Kidney (tissue), 14 donors: ENCODE data around the gene ITGA3. TPM values are rescaled to one million over a fixed set of nuclear protein-coding genes. Genes with fewer than 3 reads are reported as not detected.
A peak's percentile ranks its signal among the peaks of the same experiment; 100 is the strongest.

ENCODE experiments used
- DNase-seq, 5 donors: peaks; one replicate each; pipeline ENCODE4 v3.0.0-alpha.2; 2013 to 2020
- FAIRE-seq: peaks from 2 replicates; lab custom pipeline; 2012; peaks lifted over from hg19 to GRCh38; lab: Jason Lieb, UNC
- H3K27ac ChIP-seq, 2 donors: one replicate each; pipeline ENCODE4 v1.7.0; 2013; ENCODE audit warnings: low read depth in 2 of 2, low read length in 2 of 2, inconsistent platforms in 1 of 2
- H3K27me3 ChIP-seq: one replicate; pipeline ENCODE4 v1.7.1; 2013; ENCODE audit warnings: low read length, inconsistent platforms; ENCODE audit not compliant: control insufficient read depth, insufficient read depth
- H3K36me3 ChIP-seq, 3 donors: one replicate each; pipeline versions ENCODE4 v1.7.0 to v1.7.1; 2013; ENCODE audit warnings: low read length in 3 of 3, control low read depth in 1 of 3, inconsistent platforms in 1 of 3; ENCODE audit not compliant: insufficient read depth in 3 of 3, control insufficient read depth in 2 of 3
- H3K4me1 ChIP-seq, 3 donors: one replicate each; pipeline versions ENCODE4 v1.7.0 to v1.7.1; 2013; ENCODE audit warnings: low read length in 3 of 3, inconsistent platforms in 1 of 3, low read depth in 1 of 3; ENCODE audit not compliant: control insufficient read depth in 2 of 3, insufficient read depth in 2 of 3
- H3K4me3 ChIP-seq, 3 donors: one replicate each; pipeline versions ENCODE4 v1.7.0 to v1.8.1; 2013; ENCODE audit warnings: low read length in 3 of 3, control low read depth in 1 of 3, inconsistent platforms in 1 of 3
- H3K9ac ChIP-seq, 3 donors: one replicate each; pipeline versions ENCODE4 v1.7.0 to v1.7.1; 2013; ENCODE audit warnings: low read length in 3 of 3, control low read depth in 1 of 3, inconsistent platforms in 1 of 3
- H3K9me3 ChIP-seq, 3 donors: one replicate each; pipeline versions ENCODE4 v1.7.0 to v1.7.1; 2013; ENCODE audit warnings: low read length in 3 of 3, control low read depth in 1 of 3, inconsistent platforms in 1 of 3; ENCODE audit not compliant: control insufficient read depth in 2 of 3, insufficient read depth in 1 of 3
- intact Hi-C: fragments of 100-400 bp; cut with DNase I; formaldehyde crosslinking; loops from one replicate; pipeline ENCODE4 v1.11.1; 2022
- polyA plus RNA-seq: library from polyadenylated mRNA; stranded (reverse); fragments of 350-450 nt; fragmentation: Illumina TruSeq; extraction: RNeasy Lipid Tissue Mini Kit (QIAGEN cat#74804); gene quantifications from one replicate; pipeline ENCODE4 v1.2.3, GENCODE V29; 2014; ENCODE audit warnings: low read depth, low replicate concordance; ENCODE audit not compliant: insufficient read depth
- total RNA-seq: library from RNA; stranded (reverse); fragmentation: NEBNext Ultra II Directional; extraction: Animal tissue kit (Norgen Biotek cat#: 25700); gene quantifications from one replicate; pipeline ENCODE4 v1.2.1, GENCODE V29; 2021
- TF ChIP-seq, protein P1 (sequence below): IDR thresholded peaks from 3 replicates; pipeline ENCODE4 v1.5.1; 2012; ENCODE audit warnings: mild to moderate bottlenecking, moderate library complexity, borderline replicate concordance; ENCODE audit not compliant: insufficient read depth; ENCODE audit errors: extremely low read depth
- donor health status: control.
- donor health status: control.
- donor health status: control.
- donor health status: control.
- donor health status: control.
- donor health status: DM: yes; HTN: yes; CAD: no.
- donor health status: Normal renal cell carcinoma (clear cell type).

The ITGA3 gene
- total and polyA plus RNA-seq, 2 donors from 2014 or later = 117 to 367 TPM

DNA sequence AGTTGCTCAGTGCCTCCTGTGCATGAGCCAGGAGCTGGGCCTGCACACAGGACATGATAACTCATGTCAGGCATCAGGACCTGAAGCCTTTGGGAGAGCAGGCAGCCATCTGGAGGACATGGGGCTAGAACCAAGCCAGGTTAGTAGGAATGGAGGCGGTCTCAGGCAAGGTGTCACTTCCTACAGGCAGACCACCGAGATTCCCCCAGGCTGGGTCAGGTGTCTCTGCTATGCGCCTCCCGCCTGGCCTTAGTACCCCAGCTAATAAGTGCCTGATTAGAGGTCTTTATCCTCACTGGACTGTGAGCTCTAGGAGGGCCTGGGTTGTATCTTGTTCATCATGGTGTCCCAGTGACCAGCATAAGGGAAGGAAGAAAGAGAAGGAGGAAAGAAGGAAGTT lies 58.5 kb downstream of the ITGA3 start:
- Histone ChIP-seq H3K4me3 (no peak overlapping the region), H3K9me3 (no peaks in the 10 kb centered on the region), H3K36me3 (peaks cover 0 to 10% (median 5%) of the 10 kb centered on the region in 3 donors), H3K9ac (no peak overlapping the region), H3K27ac (no peak overlapping the region), H3K27me3 (no peaks in the 10 kb centered on the region), H3K4me1 (peaks cover 0 to 20% (median 19%) of the 10 kb centered on the region in 3 donors)
- TF ChIP-seq, protein P1, sequence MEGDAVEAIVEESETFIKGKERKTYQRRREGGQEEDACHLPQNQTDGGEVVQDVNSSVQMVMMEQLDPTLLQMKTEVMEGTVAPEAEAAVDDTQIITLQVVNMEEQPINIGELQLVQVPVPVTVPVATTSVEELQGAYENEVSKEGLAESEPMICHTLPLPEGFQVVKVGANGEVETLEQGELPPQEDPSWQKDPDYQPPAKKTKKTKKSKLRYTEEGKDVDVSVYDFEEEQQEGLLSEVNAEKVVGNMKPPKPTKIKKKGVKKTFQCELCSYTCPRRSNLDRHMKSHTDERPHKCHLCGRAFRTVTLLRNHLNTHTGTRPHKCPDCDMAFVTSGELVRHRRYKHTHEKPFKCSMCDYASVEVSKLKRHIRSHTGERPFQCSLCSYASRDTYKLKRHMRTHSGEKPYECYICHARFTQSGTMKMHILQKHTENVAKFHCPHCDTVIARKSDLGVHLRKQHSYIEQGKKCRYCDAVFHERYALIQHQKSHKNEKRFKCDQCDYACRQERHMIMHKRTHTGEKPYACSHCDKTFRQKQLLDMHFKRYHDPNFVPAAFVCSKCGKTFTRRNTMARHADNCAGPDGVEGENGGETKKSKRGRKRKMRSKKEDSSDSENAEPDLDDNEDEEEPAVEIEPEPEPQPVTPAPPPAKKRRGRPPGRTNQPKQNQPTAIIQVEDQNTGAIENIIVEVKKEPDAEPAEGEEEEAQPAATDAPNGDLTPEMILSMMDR = no peak
- DNase-seq (peak in 1 of 5 donors; percentile 61), FAIRE-seq (no peak)
- intact Hi-C loops = no loop called here

DNA sequence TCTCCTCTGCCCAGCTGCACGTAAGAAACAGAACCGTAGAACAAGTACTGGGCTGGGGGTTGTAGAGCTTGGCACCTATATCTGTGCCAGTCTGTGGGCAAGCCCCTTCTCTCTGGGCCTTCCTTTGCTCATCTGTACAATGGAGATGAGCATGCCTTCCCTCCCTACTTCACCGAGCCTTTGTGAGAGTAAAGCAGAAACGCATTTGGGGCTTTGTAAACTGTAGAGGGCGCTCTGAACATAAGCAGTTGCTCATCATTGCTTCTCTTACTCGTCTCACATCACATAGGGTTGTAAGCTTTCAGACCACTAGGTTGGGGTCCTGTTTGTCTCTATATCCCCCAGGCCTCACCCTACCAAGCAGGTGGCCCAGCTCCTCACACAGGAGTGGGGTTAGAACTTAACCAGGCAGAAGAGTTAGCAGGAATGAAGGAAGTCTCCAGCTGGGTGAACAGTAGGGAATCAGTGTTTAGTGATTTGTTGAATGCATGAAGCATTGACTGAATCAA lies 59.0 kb downstream of the ITGA3 start:
- H3K4me3 ChIP-seq = no peak overlapping the region
- FAIRE-seq = no peak
- H3K4me1 ChIP-seq = peaks cover 0 to 20% (median 19%) of the 10 kb centered on the region in 3 donors
- DNase-seq = peak in 3 of 5 donors; percentile 42 to 79 (median 60)
- H3K27ac ChIP-seq = no peak overlapping the region
- peaks cover 0 to 5% (median 5%) of the 10 kb centered on the region in 3 donors for H3K36me3 ChIP-seq
- no peaks in the 10 kb centered on the region for H3K27me3 ChIP-seq
- TF ChIP-seq, protein P1 = peak; percentile 61
- H3K9ac ChIP-seq = no peak overlapping the region
- intact Hi-C loops = no loop called here
- H3K9me3 ChIP-seq = no peaks in the 10 kb centered on the region

DNA sequence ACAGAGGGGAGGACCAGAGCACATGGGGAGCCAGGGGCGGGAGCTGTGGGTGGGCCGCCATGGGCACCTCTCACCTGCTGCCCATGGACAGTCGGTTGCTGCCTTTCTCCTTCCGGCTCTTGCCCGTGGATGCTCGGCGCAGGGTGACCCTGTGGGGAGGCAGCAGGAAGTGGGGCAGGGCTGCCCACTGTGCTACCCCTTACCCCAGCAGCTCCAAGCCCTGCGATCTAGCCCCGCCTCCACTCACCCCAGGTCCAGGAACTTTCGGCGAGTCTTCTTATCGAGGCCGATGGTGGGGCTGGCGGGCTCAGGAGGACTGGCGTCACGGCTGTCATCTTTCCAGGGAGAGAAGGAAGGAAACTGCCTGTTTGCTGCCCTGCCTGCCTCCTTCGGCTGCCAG lies 59.8 kb downstream of the ITGA3 start:
- DNase-seq (peak in 1 of 5 donors; percentile 79), FAIRE-seq (no peak)
- Histone ChIP-seq H3K27ac (no peak overlapping the region), H3K9ac (no peak overlapping the region), H3K4me1 (peaks cover 0 to 20% (median 18%) of the 10 kb centered on the region in 3 donors), H3K36me3 (peaks cover 0 to 3% (median 0%) of the 10 kb centered on the region in 3 donors), H3K27me3 (no peaks in the 10 kb centered on the region), H3K4me3 (no peak overlapping the region), H3K9me3 (no peaks in the 10 kb centered on the region)
- intact Hi-C loops = no loop called here
- TF ChIP-seq, protein P1 = no peak
